ENCODE measurements around the gene VCPKMT.

The VCPKMT gene

GRCh38 chr14:50109342-50109741 is 7.0 kb downstream of the VCPKMT start:
- no peak for DNase-seq (ENCODE audit: extremely low spot score)
- TF ChIP-seq ZNF384 (IDR thresholded peaks at IDR 0.05), result no peak
- no peak for TF ChIP-seq ARNT (IDR thresholded peaks at IDR 0.05)
- no peak for TF ChIP-seq HDGF (IDR thresholded peaks at IDR 0.05; ENCODE audit: borderline replicate concordance)
- no peak for TF ChIP-seq PKNOX1 (IDR thresholded peaks at IDR 0.05)
- no peak for TF ChIP-seq ELF4 (IDR thresholded peaks at IDR 0.05)
- TF ChIP-seq FOXK2 (IDR thresholded peaks at IDR 0.05), result no peak
- TF ChIP-seq CTBP1 (IDR thresholded peaks at IDR 0.05; ENCODE audit: borderline replicate concordance), result no peak
- no peak for TF ChIP-seq FOXA1 (IDR thresholded peaks at IDR 0.05)
- no peak for TF ChIP-seq L3MBTL2 (conservative IDR thresholded peaks at IDR 0.05)
- TF ChIP-seq FOXM1 (IDR thresholded peaks at IDR 0.05; ENCODE audit: borderline replicate concordance), result no peak
- TF ChIP-seq SP1 (IDR thresholded peaks at IDR 0.05), result no peak
- TF ChIP-seq LEF1 (IDR thresholded peaks at IDR 0.05; ENCODE audit: borderline replicate concordance), result no peak
- TF ChIP-seq TARDBP (IDR thresholded peaks at IDR 0.05), result no peak
- no peak for TF ChIP-seq NFRKB (IDR thresholded peaks at IDR 0.05)
- POLR2A ChIA-PET, result no interaction called here
- CTCF ChIA-PET, result no interaction called here

- CTCF ChIA-PET, result interaction anchor here (0.7 to 1.1 kb wide), 2 partner anchors 14 to 228 kb away, joined by 4 to 8 read pairs; no protein-coding TSS in a partner anchor
- POLR2A ChIA-PET, result interaction anchor here (0.6 to 1.5 kb wide), 2 partner anchors 8 to 215 kb away, joined by 3 to 6 read pairs; partner anchors contain the start of gene VCPKMT
- no peak for DNase-seq (ENCODE audit: extremely low spot score)
- TF ChIP-seq ARNT (IDR thresholded peaks at IDR 0.05) (no peak), FOXK2 (IDR thresholded peaks at IDR 0.05) (no peak)
Measured at GRCh38 chr14:50107850-50108249, 8.5 kb downstream of the VCPKMT start.

- TF ChIP-seq FOXA1 (IDR thresholded peaks at IDR 0.05) (no peak), CTBP1 (IDR thresholded peaks at IDR 0.05; ENCODE audit: borderline replicate concordance) (no peak), LEF1 (IDR thresholded peaks at IDR 0.05; ENCODE audit: borderline replicate concordance) (no peak), TARDBP (IDR thresholded peaks at IDR 0.05) (no peak), ELF4 (IDR thresholded peaks at IDR 0.05) (no peak), FOXK2 (IDR thresholded peaks at IDR 0.05) (no peak)
- no peak for DNase-seq (ENCODE audit: extremely low spot score)
- ChIA-PET POLR2A (interaction anchor here (1.3 kb wide), 1 partner anchor 11 kb away, joined by 3 read pairs; the partner anchor contains the start of gene VCPKMT), CTCF (interaction anchor here (1.5 kb wide), 1 partner anchor 244 kb away, joined by 3 read pairs; no protein-coding TSS in a partner anchor)
Measured at GRCh38 chr14:50106178-50106577, 10.2 kb downstream of the VCPKMT start.

- ChIA-PET CTCF (interaction anchor here (0.6 kb wide), 1 partner anchor 170 kb away, joined by 6 read pairs; no protein-coding TSS in a partner anchor), POLR2A (no interaction called here)
- TF ChIP-seq LEF1 (IDR thresholded peaks at IDR 0.05; ENCODE audit: borderline replicate concordance) (no peak), PKNOX1 (IDR thresholded peaks at IDR 0.05) (no peak), FOXA1 (IDR thresholded peaks at IDR 0.05) (no peak), ELF4 (IDR thresholded peaks at IDR 0.05) (no peak), L3MBTL2 (conservative IDR thresholded peaks at IDR 0.05) (no peak), ZNF384 (IDR thresholded peaks at IDR 0.05) (no peak), TARDBP (IDR thresholded peaks at IDR 0.05) (no peak), BHLHE40 (IDR thresholded peaks at IDR 0.05; ENCODE audit: borderline replicate concordance) (no peak), SUZ12 (IDR thresholded peaks at IDR 0.05) (no peak), HDGF (IDR thresholded peaks at IDR 0.05; ENCODE audit: borderline replicate concordance) (no peak), CTBP1 (IDR thresholded peaks at IDR 0.05; ENCODE audit: borderline replicate concordance) (no peak), ARNT (IDR thresholded peaks at IDR 0.05) (no peak), NFRKB (IDR thresholded peaks at IDR 0.05) (no peak), FOXM1 (IDR thresholded peaks at IDR 0.05; ENCODE audit: borderline replicate concordance) (no peak)
- DNase-seq (ENCODE audit: extremely low spot score), result no peak
Measured at GRCh38 chr14:50103558-50103957, 12.8 kb downstream of the VCPKMT start.

GRCh38 chr14:50101417-50101816 is 15.0 kb downstream of the VCPKMT start:
- POLR2A ChIA-PET, result interaction anchor here (0.9 kb wide), 1 partner anchor 239 kb away, joined by 3 read pairs; no protein-coding TSS in a partner anchor

More at GRCh38 chr14:50101417-50101816, 15.0 kb downstream of the VCPKMT start:
- TF ChIP-seq BHLHE40 (IDR thresholded peaks at IDR 0.05; ENCODE audit: borderline replicate concordance) (no peak), HDGF (IDR thresholded peaks at IDR 0.05; ENCODE audit: borderline replicate concordance) (no peak), FOXK2 (IDR thresholded peaks at IDR 0.05) (no peak), NFRKB (IDR thresholded peaks at IDR 0.05) (no peak), PKNOX1 (IDR thresholded peaks at IDR 0.05) (no peak), L3MBTL2 (conservative IDR thresholded peaks at IDR 0.05) (no peak), TARDBP (IDR thresholded peaks at IDR 0.05) (no peak), ZNF384 (IDR thresholded peaks at IDR 0.05) (no peak), FOXM1 (IDR thresholded peaks at IDR 0.05; ENCODE audit: borderline replicate concordance) (no peak), SP1 (IDR thresholded peaks at IDR 0.05) (no peak), LEF1 (IDR thresholded peaks at IDR 0.05; ENCODE audit: borderline replicate concordance) (no peak), ARNT (IDR thresholded peaks at IDR 0.05) (no peak), ELF4 (IDR thresholded peaks at IDR 0.05) (no peak), FOXA1 (IDR thresholded peaks at IDR 0.05) (no peak), CTBP1 (IDR thresholded peaks at IDR 0.05; ENCODE audit: borderline replicate concordance) (no peak), SUZ12 (IDR thresholded peaks at IDR 0.05) (no peak)
- no peak for DNase-seq (ENCODE audit: extremely low spot score)
- CTCF ChIA-PET, result interaction anchor here (0.6 kb wide), 1 partner anchor 225 kb away, joined by 3 read pairs; no protein-coding TSS in a partner anchor

All from HEK293T (cell line).